Measurements from ENCODE around the gene ACAT1. TPM values are rescaled to one million over a fixed set of nuclear protein-coding genes. Genes with fewer than 3 reads are reported as not detected.
"Not testable (repeated sequence)": the region's sequence is repeated elsewhere in the genome, so short reads cannot be mapped to it uniquely, and the experiment has no call there.

The ACAT1 gene
- total RNA-seq, 6 donors from 2014 or later = 61.2 to 114 (median 72.9) TPM

- no peak overlapping the region for H3K27ac ChIP-seq
These were observed 3.7 kb downstream of the ACAT1 start for GRCh38 chr11:108125096-108125495.

GRCh38 chr11:108128772-108129171 lies 7.4 kb downstream of the ACAT1 start:
- 94 to 100% methylated on average over 2 of the region's 2 CpGs for WGBS, 2 donors
- H3K36me3 ChIP-seq = peaks cover 0 to 11% (median 5%) of the 10 kb centered on the region in 4 donors
- DNase-seq (no peak), ATAC-seq (ENCODE audit: low FRiP score in 2 of 2) (no peak)
- H3K4me3 ChIP-seq = no peak overlapping the region
- TF ChIP-seq CTCF (IDR thresholded peaks at IDR 0.05) = no peak
- no peak for TF ChIP-seq POLR2A (IDR thresholded peaks at IDR 0.05)
- TF ChIP-seq POLR2AphosphoS5 (IDR thresholded peaks at IDR 0.05) = no peak
- TF ChIP-seq EP300 (IDR thresholded peaks at IDR 0.05) = no peak
- H3K9me3 ChIP-seq = no peaks in the 10 kb centered on the region
- no peaks in the 10 kb centered on the region for H3K27me3 ChIP-seq
- H3K27ac ChIP-seq = no peak overlapping the region
- peaks cover 8 to 24% (median 15%) of the 10 kb centered on the region in 4 donors for H3K4me1 ChIP-seq

More at GRCh38 chr11:108125096-108125495, 3.7 kb downstream of the ACAT1 start:
- peaks cover 23 to 44% (median 30%) of the 10 kb centered on the region in 4 donors for H3K4me1 ChIP-seq
- TF ChIP-seq POLR2AphosphoS5 (IDR thresholded peaks at IDR 0.05) (no peak), EP300 (IDR thresholded peaks at IDR 0.05) (no peak), CTCF (IDR thresholded peaks at IDR 0.05) (no peak), POLR2A (IDR thresholded peaks at IDR 0.05) (no peak)
- DNase-seq (no peak), ATAC-seq (ENCODE audit: low FRiP score in 2 of 2) (no peak)
- peaks cover 0 to 8% (median 2%) of the 10 kb centered on the region in 4 donors for H3K36me3 ChIP-seq
- H3K4me3 ChIP-seq = no peak overlapping the region
- no peaks in the 10 kb centered on the region for H3K27me3 ChIP-seq
- 89 to 93% methylated on average over 5 of the region's 5 CpGs for WGBS, 2 donors
- H3K9me3 ChIP-seq = no peaks in the 10 kb centered on the region

- H3K4me1 ChIP-seq = peaks cover 0 to 15% (median 7%) of the 10 kb centered on the region in 4 donors
- WGBS, 2 donors = 89 to 93% methylated on average over 1 of the region's 1 CpG
- TF ChIP-seq EP300 (IDR thresholded peaks at IDR 0.05) (no peak), CTCF (IDR thresholded peaks at IDR 0.05) (no peak), POLR2A (IDR thresholded peaks at IDR 0.05) (no peak), POLR2AphosphoS5 (IDR thresholded peaks at IDR 0.05) (no peak)
- DNase-seq (no peak), ATAC-seq (ENCODE audit: low FRiP score in 2 of 2) (no peak)
- H3K27me3 ChIP-seq = no peaks in the 10 kb centered on the region
- peaks cover 0 to 34% (median 15%) of the 10 kb centered on the region in 4 donors for H3K36me3 ChIP-seq
- no peak overlapping the region for H3K4me3 ChIP-seq
- H3K27ac ChIP-seq = no peak overlapping the region
- no peaks in the 10 kb centered on the region for H3K9me3 ChIP-seq
These were observed 10.6 kb downstream of the ACAT1 start for GRCh38 chr11:108131993-108132392.

- H3K9me3 ChIP-seq; H3K4me3 ChIP-seq; H3K27me3 ChIP-seq; ATAC-seq (ENCODE audit: low FRiP score in 2 of 2); H3K27ac ChIP-seq: not testable (repeated sequence)
- 87 to 100% methylated on average over 2 of the region's 2 CpGs for WGBS, 2 donors
- DNase-seq = peak in 1 of 2 donors; percentile 29
- H3K4me1 ChIP-seq = peaks cover 0 to 15% (median 7%) of the 10 kb centered on the region in 4 donors
- H3K36me3 ChIP-seq = peaks cover 0 to 39% (median 16%) of the 10 kb centered on the region in 4 donors
These were observed 11.7 kb downstream of the ACAT1 start for GRCh38 chr11:108132993-108133538.

GRCh38 chr11:108135845-108136544 lies 14.6 kb downstream of the ACAT1 start:
- no peak for DNase-seq
- TF ChIP-seq CTCF (IDR thresholded peaks at IDR 0.05) (no peak), EP300 (IDR thresholded peaks at IDR 0.05) (no peak), POLR2A (IDR thresholded peaks at IDR 0.05) (no peak), POLR2AphosphoS5 (IDR thresholded peaks at IDR 0.05) (no peak)

More at GRCh38 chr11:108135845-108136544, 14.6 kb downstream of the ACAT1 start:
- H3K9me3 ChIP-seq = no peaks in the 10 kb centered on the region
- ATAC-seq (ENCODE audit: low FRiP score in 2 of 2) = no peak
- no peak overlapping the region for H3K27ac ChIP-seq
- H3K27me3 ChIP-seq = no peaks in the 10 kb centered on the region
- H3K4me3 ChIP-seq = no peak overlapping the region
- H3K4me1 ChIP-seq = peaks cover 0 to 10% (median 6%) of the 10 kb centered on the region in 4 donors
- H3K36me3 ChIP-seq = peaks cover 0 to 63% (median 35%) of the 10 kb centered on the region in 4 donors
- 68 to 73% methylated on average over 2 of the region's 2 CpGs for WGBS, 2 donors

Measured in upper lobe of left lung (tissue), 6 donors.